HG02938 (cell line): ENCODE results near the gene OR5H6.
"Not testable (repeated sequence)": the region's sequence is repeated elsewhere in the genome, so short reads cannot be mapped to it uniquely, and the experiment has no call there.

Experiments
- ATAC-seq: cut with Tn5 transposase; IDR thresholded peaks from one replicate; pipeline ENCODE4 v1.9.1; 2021; ENCODE audit warnings: mild to moderate bottlenecking, moderate library complexity; ENCODE audit not compliant: unreplicated experiment

The OR5H6 gene

DNA sequence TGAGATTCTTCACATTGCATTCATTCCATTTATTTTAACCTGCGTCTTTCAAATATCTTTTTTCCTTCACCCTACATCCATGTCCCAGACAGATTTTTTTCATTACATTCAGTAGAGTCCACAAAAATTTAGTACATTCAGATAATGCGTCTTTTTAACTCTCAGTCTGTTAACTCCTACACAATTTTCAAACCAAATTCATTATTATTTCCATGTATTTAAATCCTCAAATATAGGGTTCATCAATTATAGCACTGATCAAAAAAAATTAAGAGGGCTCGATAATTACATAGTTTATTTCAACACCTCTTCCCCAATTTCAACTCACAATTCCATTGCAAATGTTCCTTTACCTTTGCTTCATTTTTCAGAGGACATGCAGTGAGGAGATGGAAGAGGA lies at the start of gene OR5H6:
OR5H6 (plus strand) TSS at position 301 of the 400 bp plus-strand sequence; CDS start at position 390, 89 bp downstream.
- ATAC-seq: no peak

DNA sequence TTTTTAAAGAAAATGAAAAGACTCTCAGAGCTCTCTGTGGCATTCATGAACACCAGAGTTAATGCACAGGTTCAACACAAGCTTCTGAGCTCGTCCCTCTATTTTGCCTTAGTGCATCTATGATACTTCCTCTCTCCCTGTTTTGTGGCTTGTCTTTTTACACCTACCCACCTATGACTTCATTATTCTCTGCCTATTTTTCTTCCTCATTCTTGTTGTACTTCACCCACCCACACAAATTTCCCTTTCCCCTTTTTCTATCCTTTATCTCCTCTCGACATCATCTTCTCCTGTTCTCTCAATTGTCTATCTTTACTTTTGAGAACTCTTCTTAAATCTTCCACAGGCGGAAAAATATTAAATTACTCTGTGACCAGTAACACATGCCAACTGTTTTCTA lies 49.0 kb upstream of the OR5H6 start:
- no peak for ATAC-seq

DNA sequence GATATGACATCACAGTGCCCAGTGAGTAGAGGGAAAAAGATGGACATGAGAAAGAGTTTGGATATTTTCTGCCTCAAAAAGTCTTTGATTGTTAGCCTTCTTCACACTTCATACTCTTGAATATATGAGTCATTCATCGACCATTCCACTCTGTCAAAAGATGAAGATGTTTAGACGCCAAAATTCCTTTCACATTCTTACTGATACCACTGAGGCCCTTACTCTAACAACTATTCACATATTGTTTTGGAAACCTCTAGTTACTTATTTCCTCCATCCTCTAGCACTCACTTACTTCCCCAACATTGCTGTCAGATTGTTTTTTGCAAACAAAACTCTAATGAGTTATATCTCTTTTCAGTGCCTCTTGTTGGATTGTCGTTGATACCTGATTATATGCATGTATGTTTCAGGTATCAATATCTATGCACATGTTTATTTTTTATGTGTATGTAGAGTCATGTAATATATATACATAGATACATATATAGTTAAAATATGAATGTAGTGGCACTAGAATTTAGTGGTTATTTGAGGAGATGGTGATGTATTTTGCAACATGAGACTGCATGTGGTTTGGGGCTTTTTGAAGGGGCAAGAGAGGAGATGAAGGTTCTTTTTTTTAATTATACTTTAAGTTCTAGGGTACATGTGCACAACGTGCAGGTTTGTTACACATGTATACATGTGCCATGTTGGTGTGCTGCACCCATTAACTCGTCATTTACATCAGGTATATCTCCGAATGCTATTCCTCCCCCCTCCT lies 40.0 kb upstream of the OR5H6 start:
- ATAC-seq: no peak

DNA sequence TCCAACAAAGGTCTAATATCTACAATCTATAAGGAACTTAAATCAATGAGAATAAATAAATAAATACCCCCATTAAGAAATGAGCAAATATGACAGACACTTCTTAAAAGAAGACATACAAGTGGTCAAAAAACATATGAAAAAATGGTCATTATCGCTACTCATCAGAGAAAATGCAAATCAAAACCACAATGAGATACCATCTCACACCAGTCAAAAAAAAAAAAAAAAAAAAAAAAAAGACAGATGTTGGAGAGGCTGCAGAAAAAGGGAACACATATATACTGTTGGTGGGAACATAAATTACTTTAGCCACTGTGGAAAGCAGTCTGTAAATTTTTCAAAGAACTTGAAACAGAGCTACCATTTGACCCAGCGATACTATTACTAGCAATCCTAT lies 31.6 kb upstream of the OR5H6 start:
- ATAC-seq: no peak

DNA sequence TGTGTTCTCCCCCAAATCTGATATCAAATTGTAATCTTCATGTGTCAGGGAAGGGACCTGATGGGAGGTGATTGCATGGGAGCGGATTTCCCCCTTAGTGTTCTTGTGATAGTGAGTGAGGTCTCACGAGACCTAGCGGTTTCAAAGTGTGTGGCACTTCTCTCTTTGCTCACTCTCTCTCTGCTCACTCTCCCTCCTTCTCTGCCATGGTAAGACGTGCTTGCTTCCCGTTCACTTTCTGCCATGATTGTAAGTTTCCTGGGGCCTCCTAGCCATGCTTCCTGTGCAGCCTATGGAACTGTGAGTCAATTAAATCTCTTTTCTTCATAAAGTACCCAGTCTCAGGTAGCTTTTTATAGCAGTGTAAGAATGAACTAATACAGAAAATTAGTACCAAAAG lies 30.6 kb upstream of the OR5H6 start:
- ATAC-seq: peak; percentile 46

DNA sequence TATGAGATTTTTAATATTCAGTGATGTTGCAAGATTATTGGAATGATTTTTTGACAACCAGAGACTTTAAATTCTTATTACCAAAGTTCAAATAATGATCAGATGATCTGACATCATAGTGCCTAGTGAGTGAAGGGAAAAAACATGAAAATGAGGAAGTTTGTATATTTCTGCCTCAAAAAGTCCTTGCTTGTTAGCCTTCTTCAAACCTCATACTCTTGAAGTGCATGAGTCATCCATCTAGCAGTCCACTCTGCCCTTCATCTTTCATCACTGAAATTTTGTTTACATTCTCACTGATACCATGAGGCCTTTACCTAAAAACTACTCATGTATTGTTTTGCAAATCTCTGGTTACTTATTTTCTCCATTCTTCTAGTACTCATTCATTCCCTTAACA lies 23.9 kb upstream of the OR5H6 start:
- ATAC-seq: no peak

DNA sequence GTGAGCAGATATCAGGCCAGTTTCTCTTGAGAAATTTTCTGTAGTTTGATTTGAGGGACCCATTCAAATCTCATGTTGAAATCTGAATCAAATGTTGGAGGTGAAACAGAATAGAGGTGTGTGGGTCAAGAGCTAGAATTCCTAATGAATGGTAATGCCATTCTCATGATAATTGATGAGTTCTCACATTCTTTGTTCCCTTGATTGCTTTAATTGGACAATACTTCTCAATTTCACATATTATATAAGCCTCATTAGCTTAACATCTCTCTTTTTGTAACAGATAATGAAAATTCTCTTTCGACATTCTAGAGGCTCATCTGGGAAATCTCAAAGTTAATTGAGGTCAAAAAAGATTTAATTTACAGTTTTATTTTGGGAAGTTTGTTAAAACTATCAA lies 21.9 kb upstream of the OR5H6 start:
- no peak for ATAC-seq

DNA sequence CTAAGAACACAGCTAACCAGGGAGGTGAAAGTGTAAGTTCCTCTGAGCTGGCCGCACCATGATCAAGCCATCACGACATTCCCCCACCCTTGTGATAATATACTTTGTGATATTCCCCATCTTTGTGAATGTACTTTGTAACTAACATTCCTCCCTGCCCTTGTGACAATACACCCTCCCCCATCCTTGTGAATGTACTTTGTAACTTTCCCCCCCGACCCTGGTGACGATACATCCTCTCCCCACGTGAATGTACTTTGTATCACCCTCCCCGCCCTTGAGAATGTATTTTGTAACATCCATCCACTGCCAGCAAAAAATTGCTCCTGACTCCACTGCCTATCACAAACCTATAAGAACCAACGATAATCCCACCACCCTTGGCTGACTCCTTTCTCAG lies 20.2 kb upstream of the OR5H6 start:
- ATAC-seq: no peak

DNA sequence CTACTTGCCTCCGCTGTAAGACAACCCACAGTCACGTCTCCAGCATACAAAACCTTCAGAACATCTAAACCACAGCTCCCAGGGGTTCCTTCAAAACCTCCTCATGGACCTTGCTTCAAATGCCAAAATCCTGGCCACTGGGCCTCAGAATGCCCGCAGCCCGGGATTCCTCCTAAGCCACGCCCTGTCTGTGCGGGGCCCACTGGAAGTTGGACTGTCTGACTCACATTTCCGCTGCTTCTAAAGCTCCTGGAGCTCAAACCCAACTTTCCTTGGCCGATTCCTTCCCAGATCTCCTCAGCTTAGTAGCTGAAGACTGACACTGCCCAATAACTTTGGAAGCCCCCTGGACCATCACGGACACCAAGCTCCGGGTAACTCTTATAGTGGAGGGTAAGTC lies 17.9 kb upstream of the OR5H6 start:
- no peak for ATAC-seq

DNA sequence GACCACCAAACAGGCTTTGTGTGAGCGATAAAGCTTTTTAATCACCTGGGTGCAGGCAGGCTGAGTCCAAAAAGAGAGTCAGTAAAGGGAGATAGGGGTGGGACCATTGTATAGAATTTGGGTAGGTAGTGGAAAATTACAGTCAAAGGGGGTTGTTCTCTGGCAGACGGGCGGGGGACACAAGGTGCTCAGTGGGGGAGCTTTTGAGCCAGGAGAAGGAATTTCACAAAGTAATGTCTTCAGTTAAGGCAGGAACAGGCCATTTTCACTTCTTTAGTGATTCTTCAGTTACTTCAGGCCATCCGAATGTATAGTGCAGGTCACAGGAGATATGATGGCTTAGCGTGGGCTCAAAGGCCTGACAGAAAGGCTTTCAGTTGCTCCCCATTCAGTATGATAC lies 8.0 kb upstream of the OR5H6 start:
- ATAC-seq: not testable (repeated sequence)

DNA sequence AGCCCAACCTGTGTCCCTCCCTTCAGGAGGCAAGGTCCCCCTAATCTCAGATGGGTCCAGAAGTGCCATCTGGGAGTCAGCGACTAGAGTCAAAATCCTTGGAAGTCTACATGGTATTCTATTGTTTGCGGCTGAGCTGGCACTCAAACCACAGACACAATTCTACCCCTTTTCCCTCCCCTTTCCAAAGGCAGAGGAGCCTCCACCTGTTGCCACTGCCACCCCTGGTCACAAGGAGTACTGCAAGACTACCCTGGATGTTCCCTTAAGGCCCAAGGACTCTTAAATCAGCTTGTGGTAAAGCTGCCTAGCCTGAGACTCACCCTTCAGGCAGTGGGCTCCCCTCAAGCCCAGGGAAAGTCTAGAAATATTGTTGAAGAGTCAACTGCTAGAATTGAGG lies 4.3 kb upstream of the OR5H6 start:
- ATAC-seq: no peak

DNA sequence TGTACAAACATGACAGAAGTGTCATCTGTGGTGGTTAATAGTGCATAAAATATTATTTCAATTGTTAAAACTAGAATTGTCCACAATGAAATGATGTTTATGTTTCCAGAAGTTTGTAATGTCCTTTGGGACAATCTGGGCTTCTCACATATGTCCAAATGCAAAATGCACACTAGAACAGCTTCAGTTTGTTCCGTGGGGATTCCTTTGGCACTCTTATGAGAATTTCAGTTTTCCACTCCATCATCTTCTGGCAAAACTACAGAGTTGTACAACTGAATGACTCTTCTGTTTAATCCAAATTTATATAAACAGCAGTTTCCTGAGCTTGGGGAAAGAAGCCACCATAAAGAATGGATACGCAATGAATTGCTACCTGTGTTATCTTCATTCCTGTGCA lies 2.0 kb upstream of the OR5H6 start:
- no peak for ATAC-seq

DNA sequence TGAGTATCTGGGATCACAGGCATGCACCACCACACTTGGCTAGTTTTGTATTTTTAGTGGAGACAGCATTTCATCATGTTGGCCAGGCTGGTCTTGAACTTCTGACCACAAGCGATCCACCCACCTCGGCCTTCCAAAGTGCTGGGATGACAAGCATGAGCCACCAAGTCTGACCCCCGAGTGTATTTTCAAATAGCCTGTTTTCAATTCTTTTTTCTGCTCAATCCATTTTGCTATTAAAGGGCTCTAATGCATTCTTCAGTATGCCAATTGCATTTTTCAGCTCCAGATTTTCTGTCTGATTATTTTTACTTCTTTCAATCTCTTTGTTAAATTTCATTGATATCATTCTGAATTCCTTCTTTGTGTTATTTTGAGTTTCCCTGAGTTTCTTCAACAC lies 5.8 kb downstream of the OR5H6 start:
- ATAC-seq: no peak

DNA sequence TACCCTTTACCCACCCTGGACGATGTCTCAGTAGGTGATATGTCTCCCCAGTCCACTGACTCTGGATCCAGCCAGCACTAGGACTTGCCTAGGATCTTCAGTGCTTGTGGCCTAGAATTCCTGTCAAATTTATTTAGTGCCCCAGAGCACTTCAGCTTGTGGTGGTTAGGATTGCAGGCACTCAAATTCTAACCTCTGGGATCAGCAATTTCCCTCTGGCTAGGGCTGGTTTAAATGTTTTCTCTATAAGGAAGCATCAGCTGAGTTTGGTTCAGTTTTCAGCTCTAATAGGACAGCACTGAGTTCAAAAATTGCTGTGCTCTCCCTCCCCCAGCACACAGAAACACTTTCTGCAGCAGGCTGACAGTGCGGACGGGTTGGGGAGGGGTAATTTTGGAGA lies 8.1 kb downstream of the OR5H6 start:
- no peak for ATAC-seq

DNA sequence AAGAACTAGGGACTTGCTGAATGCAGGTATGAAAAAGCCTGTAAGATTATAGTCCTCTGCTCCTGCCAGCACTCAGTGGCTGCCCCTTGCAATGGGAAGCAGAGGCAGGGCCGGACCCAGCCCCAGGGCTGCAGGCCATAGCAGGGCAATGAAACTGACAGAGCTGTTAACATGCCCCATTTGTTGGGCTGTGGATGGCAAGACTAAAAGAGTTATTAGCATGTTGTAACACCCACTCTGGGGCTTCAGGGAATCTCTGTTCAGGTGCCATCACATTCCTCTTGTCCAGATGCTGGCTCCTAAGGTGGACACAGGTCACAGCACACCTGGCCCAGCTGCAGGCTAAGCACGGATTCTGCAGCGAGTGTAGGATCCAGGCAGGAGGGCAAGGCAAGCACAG lies 10.9 kb downstream of the OR5H6 start:
- no peak for ATAC-seq

DNA sequence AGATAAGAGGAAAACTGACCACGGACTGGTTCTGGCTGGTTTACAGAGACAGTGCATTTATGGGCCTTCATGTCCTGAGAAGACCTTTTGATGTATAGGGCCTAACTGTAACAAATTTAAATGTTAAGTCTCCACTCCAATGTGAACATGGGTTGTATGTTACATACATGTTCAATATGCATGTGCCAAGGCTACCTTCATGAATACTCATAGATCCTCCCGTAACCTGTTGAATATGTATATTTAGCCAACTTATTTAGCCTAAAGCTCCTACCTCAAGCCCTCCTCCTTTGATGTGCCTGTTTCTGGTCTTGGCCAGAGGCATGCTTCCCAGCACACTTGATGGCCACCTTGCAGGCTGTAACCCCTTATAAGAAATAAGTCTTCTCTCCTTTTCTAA lies 18.2 kb downstream of the OR5H6 start, which contains the start of gene OR5H2:
OR5H2 (plus strand) TSS at position 301 of the 400 bp plus-strand sequence. CDS start 398 bp downstream, outside the sequence.
- ATAC-seq: no peak

DNA sequence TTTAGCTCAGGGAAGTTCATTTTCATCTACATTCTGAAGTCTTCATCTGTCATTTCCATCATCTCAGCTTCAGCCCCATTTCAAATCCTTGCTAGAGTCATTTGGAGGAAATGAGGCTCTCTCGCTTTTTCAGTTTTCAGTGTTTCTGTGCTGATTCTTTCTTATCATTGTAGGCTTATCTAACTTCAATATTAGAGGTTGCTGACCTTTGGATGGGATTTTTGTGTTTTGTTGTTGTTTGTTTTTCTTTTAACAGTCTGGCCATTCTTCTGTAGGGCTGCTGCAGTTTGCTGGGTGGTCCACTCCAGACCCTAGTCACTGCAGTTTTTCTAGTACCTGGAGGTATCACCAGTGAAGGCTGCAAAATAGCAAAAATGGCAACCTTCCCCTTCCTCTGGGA lies 26.9 kb downstream of the OR5H6 start:
- ATAC-seq: no peak

DNA sequence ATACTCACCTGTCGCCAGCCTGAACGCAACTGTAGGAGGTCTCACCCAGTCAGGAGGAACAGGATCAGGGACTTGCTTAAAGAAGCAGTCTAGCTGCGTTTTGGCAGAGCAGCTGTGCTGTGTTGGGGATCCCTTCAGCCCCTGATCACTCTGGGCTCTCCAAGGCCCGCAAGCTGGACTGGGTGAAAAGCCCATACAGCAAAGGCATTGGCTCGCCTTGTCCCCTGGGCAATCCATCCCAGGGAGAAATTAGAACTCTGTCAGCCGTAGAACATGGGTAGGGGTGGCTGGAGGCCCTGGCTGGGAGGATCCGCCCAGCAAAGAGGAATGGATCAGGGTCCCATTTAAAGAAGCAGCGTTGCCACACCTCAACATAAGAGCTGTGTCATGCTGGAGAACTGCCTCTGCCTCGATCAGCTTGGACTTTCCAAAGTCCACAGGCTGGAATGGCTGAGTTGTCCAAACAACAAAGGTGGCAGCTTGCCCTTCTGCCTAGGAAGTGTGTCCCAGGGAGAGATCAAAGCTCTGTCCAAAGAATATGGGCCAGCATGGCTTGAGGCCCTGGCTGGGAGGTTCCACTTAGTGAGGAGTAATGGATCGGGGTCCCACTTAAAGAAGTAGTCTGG lies 27.4 kb downstream of the OR5H6 start:
- no peak for ATAC-seq
